ENCODE results near the gene ERGIC3. TPM values are rescaled to one million over a fixed set of nuclear protein-coding genes. Genes with fewer than 3 reads are reported as not detected.

The ERGIC3 gene
- total RNA-seq, 1 donor from 2014 or later = 123 TPM

- Mint-ChIP-seq H3K9me3 (no peaks in the 10 kb centered on the region), H3K4me3 (no peak overlapping the region), H3K27me3 (no peaks in the 10 kb centered on the region), H3K27ac (no peak overlapping the region), H3K36me3 (ENCODE audit: low read depth) (peaks cover 7% of the 10 kb centered on the region), H3K4me1 (no peaks in the 10 kb centered on the region)
- intact Hi-C loops (cut with micrococcal nuclease) = no loop called here
- DNase-seq = no peak
Observed at GRCh38 chr20:35560541-35560940, 18.7 kb downstream of the ERGIC3 start.

GRCh38 chr20:35561268-35561667 lies 19.4 kb downstream of the ERGIC3 start:
- H3K4me1 Mint-ChIP-seq = no peaks in the 10 kb centered on the region
- intact Hi-C loops (cut with micrococcal nuclease) = no loop called here

GRCh38 chr20:35561671-35562070 lies 19.8 kb downstream of the ERGIC3 start:
- Mint-ChIP-seq H3K36me3 (ENCODE audit: low read depth) (peaks cover 3% of the 10 kb centered on the region), H3K27ac (no peak overlapping the region), H3K9me3 (no peaks in the 10 kb centered on the region), H3K4me1 (no peaks in the 10 kb centered on the region), H3K27me3 (no peaks in the 10 kb centered on the region), H3K4me3 (no peak overlapping the region)
- intact Hi-C loops (cut with micrococcal nuclease) = no loop called here
- no peak for DNase-seq

More at GRCh38 chr20:35561268-35561667, 19.4 kb downstream of the ERGIC3 start:
- Mint-ChIP-seq H3K36me3 (ENCODE audit: low read depth) (peaks cover 7% of the 10 kb centered on the region), H3K4me3 (no peak overlapping the region), H3K9me3 (no peaks in the 10 kb centered on the region), H3K27ac (no peak overlapping the region), H3K27me3 (no peaks in the 10 kb centered on the region)
- DNase-seq = no peak

GRCh38 chr20:35562541-35563110 lies 20.7 kb downstream of the ERGIC3 start:
- intact Hi-C loops (cut with micrococcal nuclease) = no loop called here
- H3K27me3 Mint-ChIP-seq = no peaks in the 10 kb centered on the region
- H3K36me3 Mint-ChIP-seq (ENCODE audit: low read depth) = peaks cover 3% of the 10 kb centered on the region
- no peak overlapping the region for H3K27ac Mint-ChIP-seq
- DNase-seq = no peak
- H3K4me1 Mint-ChIP-seq = no peaks in the 10 kb centered on the region
- H3K9me3 Mint-ChIP-seq = no peaks in the 10 kb centered on the region
- no peak overlapping the region for H3K4me3 Mint-ChIP-seq

- no peak overlapping the region for H3K27ac Mint-ChIP-seq
- no peaks in the 10 kb centered on the region for H3K36me3 Mint-ChIP-seq (ENCODE audit: low read depth)
- intact Hi-C loops (cut with micrococcal nuclease) = no loop called here
- H3K4me1 Mint-ChIP-seq = peaks cover 1% of the 10 kb centered on the region
- DNase-seq = no peak
- no peaks in the 10 kb centered on the region for H3K9me3 Mint-ChIP-seq
- no peaks in the 10 kb centered on the region for H3K27me3 Mint-ChIP-seq
- no peak overlapping the region for H3K4me3 Mint-ChIP-seq
Observed at GRCh38 chr20:35563834-35564233, 22.0 kb downstream of the ERGIC3 start.

GRCh38 chr20:35564905-35565304 lies 23.0 kb downstream of the ERGIC3 start:
- peaks cover 1% of the 10 kb centered on the region for H3K4me1 Mint-ChIP-seq
- intact Hi-C loops (cut with micrococcal nuclease) = no loop called here
- H3K36me3 Mint-ChIP-seq (ENCODE audit: low read depth) = no peaks in the 10 kb centered on the region
- no peak for DNase-seq
- no peaks in the 10 kb centered on the region for H3K27me3 Mint-ChIP-seq
- no peak overlapping the region for H3K27ac Mint-ChIP-seq
- H3K9me3 Mint-ChIP-seq = no peaks in the 10 kb centered on the region
- H3K4me3 Mint-ChIP-seq = no peak overlapping the region

- Mint-ChIP-seq H3K27ac (peak overlapping the region; percentile 20), H3K9me3 (peaks cover 4% of the 10 kb centered on the region), H3K36me3 (ENCODE audit: low read depth) (no peaks in the 10 kb centered on the region), H3K27me3 (no peaks in the 10 kb centered on the region), H3K4me1 (peaks cover 1% of the 10 kb centered on the region), H3K4me3 (no peak overlapping the region)
- DNase-seq = no peak
- intact Hi-C loops (cut with micrococcal nuclease) = no loop called here
Observed at GRCh38 chr20:35568645-35569044, 26.8 kb downstream of the ERGIC3 start.

GRCh38 chr20:35571555-35571954 lies 29.7 kb downstream of the ERGIC3 start:
- Mint-ChIP-seq H3K27me3 (peaks cover 5% of the 10 kb centered on the region), H3K4me1 (peaks cover 1% of the 10 kb centered on the region), H3K4me3 (no peak overlapping the region), H3K9me3 (peaks cover 7% of the 10 kb centered on the region), H3K27ac (no peak overlapping the region), H3K36me3 (ENCODE audit: low read depth) (no peaks in the 10 kb centered on the region)
- no peak for DNase-seq
- intact Hi-C loops (cut with micrococcal nuclease) = no loop called here

GRCh38 chr20:35572838-35573237 lies 31.0 kb downstream of the ERGIC3 start:
- intact Hi-C loops (cut with micrococcal nuclease) = no loop called here
- peaks cover 1% of the 10 kb centered on the region for H3K4me1 Mint-ChIP-seq
- no peak for DNase-seq
- peaks cover 7% of the 10 kb centered on the region for H3K9me3 Mint-ChIP-seq
- peaks cover 7% of the 10 kb centered on the region for H3K27me3 Mint-ChIP-seq
- H3K36me3 Mint-ChIP-seq (ENCODE audit: low read depth) = no peaks in the 10 kb centered on the region
- no peak overlapping the region for H3K27ac Mint-ChIP-seq
- no peak overlapping the region for H3K4me3 Mint-ChIP-seq

GRCh38 chr20:35575958-35576357 lies 34.1 kb downstream of the ERGIC3 start:
- DNase-seq = no peak
- H3K27me3 Mint-ChIP-seq = peaks cover 7% of the 10 kb centered on the region
- no peaks in the 10 kb centered on the region for H3K4me1 Mint-ChIP-seq
- H3K36me3 Mint-ChIP-seq (ENCODE audit: low read depth) = no peaks in the 10 kb centered on the region
- H3K27ac Mint-ChIP-seq = no peak overlapping the region
- no peak overlapping the region for H3K4me3 Mint-ChIP-seq
- H3K9me3 Mint-ChIP-seq = peaks cover 7% of the 10 kb centered on the region
- intact Hi-C loops (cut with micrococcal nuclease) = no loop called here

- Mint-ChIP-seq H3K9me3 (peaks cover 7% of the 10 kb centered on the region), H3K27ac (no peak overlapping the region), H3K4me1 (no peaks in the 10 kb centered on the region), H3K4me3 (no peak overlapping the region), H3K27me3 (peaks cover 7% of the 10 kb centered on the region), H3K36me3 (ENCODE audit: low read depth) (no peaks in the 10 kb centered on the region)
- intact Hi-C loops (cut with micrococcal nuclease) = no loop called here
- no peak for DNase-seq
Observed at GRCh38 chr20:35576816-35577215, 34.9 kb downstream of the ERGIC3 start.

- H3K36me3 Mint-ChIP-seq (ENCODE audit: low read depth) = no peaks in the 10 kb centered on the region
- peaks cover 3% of the 10 kb centered on the region for H3K9me3 Mint-ChIP-seq
- H3K4me1 Mint-ChIP-seq = no peaks in the 10 kb centered on the region
Observed at GRCh38 chr20:35578469-35578868, 36.6 kb downstream of the ERGIC3 start.

GRCh38 chr20:35579196-35579595 lies 37.3 kb downstream of the ERGIC3 start:
- Mint-ChIP-seq H3K4me1 (no peaks in the 10 kb centered on the region), H3K27ac (no peak overlapping the region), H3K27me3 (peaks cover 7% of the 10 kb centered on the region), H3K4me3 (no peak overlapping the region), H3K9me3 (peaks cover under 1% of the 10 kb centered on the region), H3K36me3 (ENCODE audit: low read depth) (no peaks in the 10 kb centered on the region)
- no peak for DNase-seq
- intact Hi-C loops (cut with micrococcal nuclease) = no loop called here

More at GRCh38 chr20:35578469-35578868, 36.6 kb downstream of the ERGIC3 start:
- intact Hi-C loops (cut with micrococcal nuclease) = no loop called here
- H3K27ac Mint-ChIP-seq = no peak overlapping the region
- peaks cover 7% of the 10 kb centered on the region for H3K27me3 Mint-ChIP-seq
- H3K4me3 Mint-ChIP-seq = no peak overlapping the region
- DNase-seq = no peak

- no peak for DNase-seq
- no peaks in the 10 kb centered on the region for H3K4me1 Mint-ChIP-seq
- no peak overlapping the region for H3K27ac Mint-ChIP-seq
- intact Hi-C loops (cut with micrococcal nuclease) = no loop called here
- H3K9me3 Mint-ChIP-seq = no peaks in the 10 kb centered on the region
- no peak overlapping the region for H3K4me3 Mint-ChIP-seq
- H3K36me3 Mint-ChIP-seq (ENCODE audit: low read depth) = no peaks in the 10 kb centered on the region
- no peaks in the 10 kb centered on the region for H3K27me3 Mint-ChIP-seq
Observed at GRCh38 chr20:35582131-35582530, 40.3 kb downstream of the ERGIC3 start.

GRCh38 chr20:35582741-35583404 lies 41.0 kb downstream of the ERGIC3 start:
- H3K4me1 Mint-ChIP-seq = no peaks in the 10 kb centered on the region
- intact Hi-C loops (cut with micrococcal nuclease) = no loop called here
- H3K27me3 Mint-ChIP-seq = no peaks in the 10 kb centered on the region
- no peaks in the 10 kb centered on the region for H3K9me3 Mint-ChIP-seq
- no peaks in the 10 kb centered on the region for H3K36me3 Mint-ChIP-seq (ENCODE audit: low read depth)
- DNase-seq = no peak
- H3K4me3 Mint-ChIP-seq = no peak overlapping the region
- no peak overlapping the region for H3K27ac Mint-ChIP-seq
